Stimulated activated naive B cell treated with anti-CD40 and anti-IgM and Interleukin-4, amounts not matched to agents 10 μg/mL and 1 μg/mL and 100 μg/mL, for 72 hours (primary cell): ENCODE measurements around the gene ASPSCR1.

ENCODE experiments used
- ATAC-seq, 2 donors: fragments of 150-1000 bp; cut with Tn5 transposase; replicated peaks; 2 replicates each; pipeline ENCODE4 v1.10.0; 2021; ENCODE audit warnings: moderate library complexity in 1 of 2
- DNase-seq: peaks from one replicate; pipeline ENCODE4 v3.0.0; 2021
- H3K27ac Mint-ChIP-seq: one replicate; pipeline ENCODE4 v1.8.0; 2022; ENCODE audit warnings: mild to moderate bottlenecking, mixed read lengths
- H3K27me3 Mint-ChIP-seq, 2 donors: one replicate each; pipeline ENCODE4 v1.8.0; 2022; ENCODE audit warnings: mixed read lengths in 2 of 2
- H3K36me3 Mint-ChIP-seq, 2 donors: one replicate each; pipeline ENCODE4 v1.8.0; 2022; ENCODE audit warnings: mixed read lengths in 2 of 2, mild to moderate bottlenecking in 1 of 2
- H3K4me1 Mint-ChIP-seq, 2 donors: one replicate each; pipeline ENCODE4 v1.8.0; 2022; ENCODE audit warnings: mixed read lengths in 2 of 2, mild to moderate bottlenecking in 1 of 2
- H3K4me3 Mint-ChIP-seq, 2 donors: one replicate each; pipeline ENCODE4 v1.8.0; 2022; ENCODE audit warnings: mild to moderate bottlenecking in 2 of 2, mixed read lengths in 2 of 2, moderate library complexity in 1 of 2
- H3K9me3 Mint-ChIP-seq, 2 donors: one replicate each; pipeline ENCODE4 v1.8.0; 2022; ENCODE audit warnings: mixed read lengths in 2 of 2, mild to moderate bottlenecking in 1 of 2

The ASPSCR1 gene

GRCh38 chr17:81934850-81935708, 42.4 kb upstream of the ASPSCR1 start:
- no peak for ATAC-seq

GRCh38 chr17:81935709-81936084, 41.7 kb upstream of the ASPSCR1 start:
- peak overlapping the region; percentile 31 for H3K27ac Mint-ChIP-seq
- peaks cover 22 to 34% of the 10 kb centered on the region in 2 donors for H3K36me3 Mint-ChIP-seq
- peaks cover 20 to 32% of the 10 kb centered on the region in 2 donors for H3K4me1 Mint-ChIP-seq
- H3K4me3 Mint-ChIP-seq, result peak overlapping the region; percentile 65 to 87
- H3K9me3 Mint-ChIP-seq, result no peaks in the 10 kb centered on the region
- H3K27me3 Mint-ChIP-seq, result peaks cover 6 to 11% of the 10 kb centered on the region in 2 donors
- ATAC-seq, result no peak
- no peak for DNase-seq

More at GRCh38 chr17:81934850-81935708, 42.4 kb upstream of the ASPSCR1 start:
- peak overlapping the region; percentile 65 to 87 for H3K4me3 Mint-ChIP-seq
- H3K27ac Mint-ChIP-seq, result peak overlapping the region; percentile 31
- H3K36me3 Mint-ChIP-seq, result peaks cover 23 to 35% of the 10 kb centered on the region in 2 donors
- peaks cover under 1 to 8% of the 10 kb centered on the region in 2 donors for H3K27me3 Mint-ChIP-seq
- H3K9me3 Mint-ChIP-seq, result no peaks in the 10 kb centered on the region
- DNase-seq, result no peak
- peaks cover 21 to 38% of the 10 kb centered on the region in 2 donors for H3K4me1 Mint-ChIP-seq

DNA sequence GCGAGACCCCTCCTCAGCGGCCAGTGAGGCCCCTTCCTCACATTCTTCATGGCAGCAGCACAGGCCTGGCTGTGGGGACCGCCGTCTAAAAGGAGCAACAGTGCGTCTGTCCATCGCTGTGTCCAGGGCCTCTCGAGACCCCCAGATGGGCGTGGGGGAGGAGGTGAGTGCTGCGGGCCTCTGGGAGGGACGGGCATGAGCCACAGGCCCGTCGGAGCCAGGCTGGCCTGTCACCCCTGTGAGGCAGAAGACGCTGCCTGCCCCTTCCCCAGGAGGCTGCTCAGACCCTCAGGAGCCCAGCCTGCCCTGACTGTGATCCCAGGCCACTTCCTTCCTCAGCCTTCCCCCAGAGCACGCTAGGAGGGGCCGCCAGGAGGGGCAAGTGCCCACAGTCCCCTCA, 38.2 kb upstream of the ASPSCR1 start:
- Mint-ChIP-seq H3K36me3 (peaks cover 10 to 11% of the 10 kb centered on the region in 2 donors), H3K27me3 (peaks cover 6 to 18% of the 10 kb centered on the region in 2 donors), H3K4me1 (peaks cover 16 to 27% of the 10 kb centered on the region in 2 donors), H3K9me3 (no peaks in the 10 kb centered on the region), H3K27ac (no peak overlapping the region), H3K4me3 (no peak overlapping the region)
- no peak for DNase-seq
- ATAC-seq, result no peak

- no peak overlapping the region for H3K4me3 Mint-ChIP-seq
- ATAC-seq, result no peak
- H3K36me3 Mint-ChIP-seq, result peaks cover 7 to 8% of the 10 kb centered on the region in 2 donors
- H3K27me3 Mint-ChIP-seq, result peaks cover 6 to 24% of the 10 kb centered on the region in 2 donors
- no peaks in the 10 kb centered on the region for H3K9me3 Mint-ChIP-seq
- no peak overlapping the region for H3K27ac Mint-ChIP-seq
- peaks cover 14 to 23% of the 10 kb centered on the region in 2 donors for H3K4me1 Mint-ChIP-seq
- no peak for DNase-seq
Observed at GRCh38 chr17:81939881-81940385, 37.5 kb upstream of the ASPSCR1 start.

DNA sequence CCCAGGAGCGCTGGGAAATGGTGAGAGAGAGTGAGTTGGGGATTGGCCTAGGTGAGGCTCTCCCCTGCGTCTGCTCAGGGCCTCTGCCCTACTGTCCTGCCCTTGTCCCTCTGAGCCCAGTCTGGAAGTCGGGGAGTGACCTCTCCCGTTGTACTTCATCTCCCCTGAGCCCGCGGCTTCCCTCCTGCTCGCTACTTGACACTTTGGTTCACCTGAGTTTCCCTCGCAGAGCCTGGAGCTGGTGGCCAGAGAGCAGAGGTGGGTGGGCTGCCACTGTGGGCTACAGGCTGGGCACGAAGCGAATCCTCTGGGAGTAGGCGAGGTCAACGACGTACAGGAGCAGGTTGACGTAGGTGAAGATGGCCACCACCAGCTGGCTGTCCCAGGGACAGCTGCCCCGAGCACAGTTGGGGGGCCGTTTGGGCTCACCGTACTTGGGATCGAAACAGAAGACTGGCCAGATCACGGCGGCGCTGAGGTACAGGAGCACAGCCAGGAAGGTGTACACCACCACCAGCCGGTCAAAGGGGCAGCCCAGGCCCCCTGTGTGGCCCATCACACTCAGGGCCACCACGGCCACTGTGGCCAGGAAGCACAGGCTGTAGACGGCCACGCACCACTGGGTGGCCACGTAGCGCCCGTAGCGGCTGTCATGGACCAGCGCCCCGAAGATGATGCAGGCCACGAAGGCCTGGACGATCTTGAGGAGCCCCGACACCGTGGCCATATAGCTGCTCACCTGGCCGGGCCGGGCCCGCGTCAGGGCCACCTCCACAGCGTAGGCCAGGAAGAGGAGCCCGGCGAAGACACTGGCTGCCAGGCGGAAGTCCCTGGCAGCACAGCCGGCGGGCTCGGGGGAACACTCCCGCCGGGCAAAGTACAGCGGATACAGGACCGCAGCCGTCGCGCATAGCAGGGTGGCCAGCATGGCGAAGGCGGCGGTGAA, 36.6 kb upstream of the ASPSCR1 start:
- Mint-ChIP-seq H3K27ac (no peak overlapping the region), H3K36me3 (peaks cover 2 to 3% of the 10 kb centered on the region in 2 donors), H3K4me3 (no peak overlapping the region), H3K4me1 (peaks cover 10 to 17% of the 10 kb centered on the region in 2 donors), H3K9me3 (no peaks in the 10 kb centered on the region), H3K27me3 (peaks cover 6 to 24% of the 10 kb centered on the region in 2 donors)
- no peak for DNase-seq
- no peak for ATAC-seq

DNA sequence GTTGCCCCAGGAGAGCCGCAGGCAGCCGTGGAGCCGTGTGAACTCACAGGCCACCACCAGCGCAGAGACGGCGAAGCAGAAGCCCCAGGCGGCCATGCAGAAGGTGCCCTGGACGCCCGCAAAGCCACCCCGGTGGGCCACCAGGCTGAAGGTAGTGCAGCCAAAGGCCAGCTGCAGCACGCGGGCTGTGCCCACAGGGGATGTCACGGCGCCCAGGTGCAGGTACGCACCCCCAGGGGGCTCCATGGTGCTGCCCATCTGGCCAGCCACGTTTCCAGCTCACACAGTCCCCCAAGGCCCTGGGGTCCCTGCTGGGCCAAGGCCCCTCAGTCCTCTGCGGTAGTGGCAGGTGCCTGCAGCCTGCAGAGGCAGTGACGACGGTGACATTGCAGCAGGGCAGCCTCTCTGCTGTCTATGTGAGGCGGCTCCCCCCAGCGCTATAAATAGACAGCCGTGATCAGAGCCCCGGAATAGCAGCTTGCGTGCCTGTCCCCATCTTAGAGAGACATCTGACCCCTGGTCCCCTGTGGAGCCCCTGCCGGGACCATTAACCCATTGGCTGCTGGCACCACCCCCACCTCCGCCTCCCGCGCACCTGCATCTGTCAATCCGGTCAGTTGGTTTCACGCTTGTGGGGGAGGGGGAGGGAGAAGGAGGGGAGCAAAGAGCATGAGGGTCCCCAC, 35.8 kb upstream of the ASPSCR1 start:
- no peaks in the 10 kb centered on the region for H3K36me3 Mint-ChIP-seq
- ATAC-seq, result no peak
- peaks cover 7 to 9% of the 10 kb centered on the region in 2 donors for H3K4me1 Mint-ChIP-seq
- no peak for DNase-seq
- no peak overlapping the region for H3K27ac Mint-ChIP-seq
- H3K4me3 Mint-ChIP-seq, result no peak overlapping the region
- peaks cover 6 to 24% of the 10 kb centered on the region in 2 donors for H3K27me3 Mint-ChIP-seq
- H3K9me3 Mint-ChIP-seq, result no peaks in the 10 kb centered on the region

DNA sequence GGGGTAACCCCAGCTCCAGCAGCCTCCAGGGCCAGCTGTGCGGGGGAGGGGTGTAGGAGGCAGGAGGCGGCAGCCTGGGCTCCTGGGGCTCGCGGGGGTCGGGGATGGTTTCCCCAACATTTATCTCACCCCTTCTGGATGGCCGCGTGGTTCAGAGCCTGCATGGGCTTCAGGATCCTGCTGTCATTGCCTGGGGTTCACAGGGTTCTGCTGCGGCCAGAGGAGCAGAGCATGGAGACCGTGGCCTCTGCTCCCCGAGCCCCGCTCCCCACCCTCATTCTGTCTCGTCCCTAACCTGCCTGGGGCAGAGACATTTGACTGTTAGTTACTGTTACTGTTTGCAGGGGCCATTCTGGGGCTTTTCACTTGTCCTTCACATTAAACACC, 35.3 kb upstream of the ASPSCR1 start:
- Mint-ChIP-seq H3K27ac (no peak overlapping the region), H3K9me3 (no peaks in the 10 kb centered on the region), H3K27me3 (peaks cover 10 to 27% of the 10 kb centered on the region in 2 donors), H3K4me3 (no peak overlapping the region), H3K36me3 (no peaks in the 10 kb centered on the region), H3K4me1 (peaks cover 6 to 7% of the 10 kb centered on the region in 2 donors)
- DNase-seq (no peak), ATAC-seq (no peak)

GRCh38 chr17:81944858-81945257, 32.6 kb upstream of the ASPSCR1 start:
- Mint-ChIP-seq H3K4me3 (no peak overlapping the region), H3K36me3 (no peaks in the 10 kb centered on the region), H3K27me3 (peaks cover 10 to 34% of the 10 kb centered on the region in 2 donors), H3K9me3 (no peaks in the 10 kb centered on the region), H3K27ac (no peak overlapping the region), H3K4me1 (peaks cover 0 to 2% of the 10 kb centered on the region in 2 donors)
- DNase-seq, result no peak
- ATAC-seq, result no peak

DNA sequence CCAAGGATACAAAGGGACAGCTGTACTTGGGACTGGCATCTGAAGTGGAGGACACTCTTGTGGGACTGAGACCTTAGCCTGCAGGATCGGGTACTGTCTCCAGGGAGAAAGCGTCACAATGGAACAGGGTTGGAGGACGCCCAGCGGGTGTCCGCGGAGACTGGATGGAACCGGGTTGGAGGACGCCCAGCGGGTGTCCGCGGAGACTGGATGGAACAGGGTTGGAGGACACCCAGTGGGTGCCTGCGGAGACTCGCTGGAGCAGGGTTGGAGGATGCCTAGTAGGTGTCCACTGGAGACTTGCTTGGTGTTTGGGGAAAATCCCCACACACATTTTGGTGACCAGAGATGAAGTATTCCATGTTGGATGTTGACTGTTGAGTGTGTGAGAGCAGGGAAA, 30.2 kb upstream of the ASPSCR1 start, which contains the start of gene MYADML2:
Gene MYADML2, minus strand, starts transcription at position 45 of the 400 bp plus-strand sequence. CDS start 5,492 bp downstream, outside the sequence.
- H3K9me3 Mint-ChIP-seq, result no peaks in the 10 kb centered on the region
- no peaks in the 10 kb centered on the region for H3K36me3 Mint-ChIP-seq
- DNase-seq, result no peak
- H3K27ac Mint-ChIP-seq, result no peak within 1 kb of the TSS
- no peaks in the 10 kb centered on the region for H3K4me1 Mint-ChIP-seq
- peaks cover 7 to 31% of the 10 kb centered on the region in 2 donors for H3K27me3 Mint-ChIP-seq
- no peak within 1 kb of the TSS for H3K4me3 Mint-ChIP-seq
- no peak for ATAC-seq

- DNase-seq (no peak), ATAC-seq (no peak)
- Mint-ChIP-seq H3K27ac (no peak overlapping the region), H3K9me3 (no peaks in the 10 kb centered on the region), H3K36me3 (no peaks in the 10 kb centered on the region), H3K27me3 (peaks cover 7 to 26% of the 10 kb centered on the region in 2 donors), H3K4me3 (no peak overlapping the region), H3K4me1 (no peaks in the 10 kb centered on the region)
Observed at GRCh38 chr17:81948635-81949378, 28.6 kb upstream of the ASPSCR1 start.

DNA sequence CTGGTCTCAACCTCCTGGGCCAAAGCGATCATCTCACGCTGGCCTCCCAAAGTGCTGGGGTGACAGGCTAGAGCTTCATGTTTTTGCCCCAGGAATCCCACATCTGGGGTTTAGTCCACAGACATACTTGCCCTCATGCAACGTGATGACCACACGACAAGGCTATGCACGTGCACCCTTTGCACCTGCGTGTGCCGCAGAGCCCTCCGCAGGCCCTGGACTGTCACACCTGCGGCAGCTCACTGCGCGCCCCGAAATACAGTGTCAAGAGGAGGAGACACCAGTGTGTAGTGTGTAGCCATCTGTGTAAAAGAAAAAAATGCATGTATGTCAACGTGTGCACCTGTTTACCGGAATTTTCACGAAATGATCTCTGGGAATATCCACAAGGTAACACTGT, 26.9 kb upstream of the ASPSCR1 start:
- peaks cover 11 to 16% of the 10 kb centered on the region in 2 donors for H3K27me3 Mint-ChIP-seq

DNA sequence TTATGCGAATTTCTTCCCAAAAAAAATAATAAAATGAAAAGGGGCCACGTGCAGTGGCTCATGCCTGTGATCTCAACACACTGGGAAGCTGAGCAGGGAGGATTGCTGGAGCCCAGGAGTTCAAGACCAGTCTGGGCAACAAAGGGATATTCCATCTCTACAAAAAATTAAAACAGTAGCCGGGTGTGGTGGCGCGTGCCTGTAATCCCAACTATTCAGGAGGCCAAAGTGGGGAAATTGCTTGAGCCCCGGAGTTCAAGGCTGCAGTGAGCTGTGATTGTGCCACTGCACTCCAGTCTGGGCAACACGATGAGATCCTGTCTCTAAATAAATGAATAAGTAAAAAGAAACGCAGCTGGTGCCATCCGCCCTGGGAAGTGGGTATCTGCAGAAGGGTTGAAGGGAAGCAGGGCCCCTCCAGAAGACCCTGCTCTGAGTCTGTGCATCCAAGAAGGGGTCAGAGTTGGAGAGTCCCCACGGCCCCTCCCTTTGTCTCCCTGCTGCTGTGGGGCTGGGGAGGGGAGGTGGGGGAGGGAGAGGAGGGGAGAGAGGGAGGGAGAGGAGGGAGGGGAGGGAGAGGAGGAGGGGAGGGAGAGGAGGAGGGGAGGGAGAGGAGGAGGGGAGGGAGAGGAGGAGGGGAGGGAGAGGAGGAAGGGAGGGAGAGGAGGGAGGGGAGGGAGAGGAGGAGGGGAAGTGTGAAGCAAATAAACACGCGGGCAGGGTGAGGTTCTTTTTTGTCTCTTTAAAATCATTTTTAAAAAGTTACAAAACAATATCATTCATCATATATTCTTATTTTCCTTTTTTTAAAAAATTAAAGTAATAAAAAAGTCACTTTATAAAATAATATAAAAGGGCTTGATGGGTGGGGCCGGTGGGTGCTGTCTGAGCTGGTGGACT, 25.4 kb upstream of the ASPSCR1 start:
- Mint-ChIP-seq H3K4me3 (no peak overlapping the region), H3K27ac (no peak overlapping the region), H3K27me3 (peaks cover 15 to 22% of the 10 kb centered on the region in 2 donors), H3K4me1 (no peaks in the 10 kb centered on the region), H3K36me3 (no peaks in the 10 kb centered on the region), H3K9me3 (no peaks in the 10 kb centered on the region)
- DNase-seq, result no peak
- ATAC-seq, result no peak

More for the DNA sequence above, 26.9 kb upstream of the ASPSCR1 start:
- DNase-seq, result no peak
- peak overlapping the region; percentile 5 for H3K27ac Mint-ChIP-seq
- no peaks in the 10 kb centered on the region for H3K9me3 Mint-ChIP-seq
- H3K4me3 Mint-ChIP-seq, result no peak overlapping the region
- H3K4me1 Mint-ChIP-seq, result no peaks in the 10 kb centered on the region
- ATAC-seq, result no peak
- no peaks in the 10 kb centered on the region for H3K36me3 Mint-ChIP-seq
